Peyer's patch (tissue), 4 donors: Measurements from ENCODE around the gene POGLUT2. TPM values are rescaled to one million over a fixed set of nuclear protein-coding genes. Genes with fewer than 3 reads are reported as not detected.

Experiments
- DNase-seq, 3 donors: peaks; one replicate each; pipeline ENCODE4 v3.0.0-alpha.2; 2017 to 2019
- H3K27ac ChIP-seq, 4 donors: fragments of 200-600 bp; sonication (generic); one replicate each; pipeline ENCODE4 v1.5.1; 2016 to 2019
- H3K27me3 ChIP-seq, 2 donors: fragments of 200-600 bp; sonication (generic); one replicate each; pipeline ENCODE4 v1.5.1; 2019
- H3K36me3 ChIP-seq, 3 donors: fragments of 200-600 bp; sonication (generic); one replicate each; pipeline ENCODE4 v1.5.1; 2016 to 2019
- H3K4me1 ChIP-seq, 4 donors: fragments of 200-600 bp; sonication (generic); one replicate each; pipeline ENCODE4 v1.5.1; 2016 to 2019
- H3K4me3 ChIP-seq, 4 donors: fragments of 200-600 bp; sonication (generic); 1 replicate in 3 of 4; 2 replicates in 1 of 4; pipeline ENCODE4 v1.5.1; 2016 to 2019; ENCODE audit warnings: mild to moderate bottlenecking in 1 of 4
- H3K9me3 ChIP-seq, 4 donors: fragments of 200-600 bp; sonication (generic); one replicate each; pipeline ENCODE4 v1.5.1; 2016 to 2019; ENCODE audit warnings: mild to moderate bottlenecking in 1 of 4
- CTCF ChIP-seq, 6 experiments: fragments of 450-650 bp in 4 of 6; fragments of 200-600 bp in 2 of 6; sonication (generic) in 1 of 6; IDR thresholded peaks; one replicate each; pipeline ENCODE4 v1.5.1; 2017 to 2019; ENCODE audit warnings: antibody characterized with exemption in 6 of 6, mild to moderate bottlenecking in 3 of 6, moderate library complexity in 1 of 6
- POLR2A ChIP-seq, 2 donors: fragments of 450-650 bp; IDR thresholded peaks; one replicate each; pipeline ENCODE4 v1.5.1; 2017; ENCODE audit warnings: antibody characterized with exemption in 2 of 2, mild to moderate bottlenecking in 2 of 2, moderate library complexity in 2 of 2
- total RNA-seq, 4 donors: library from RNA; depleted of rRNA; stranded (reverse); fragments of >200 nt; gene quantifications; one replicate each; pipeline ENCODE4 v1.1.0, GENCODE V29; 2016

Gene POGLUT2
- total RNA-seq, 4 donors from 2014 or later, result 0.70 to 2.4 (median 1.5) TPM; not detected in 1

- TF ChIP-seq POLR2A (IDR thresholded peaks at IDR 0.05), result no peak
- no peak for DNase-seq
- H3K9me3 ChIP-seq, result no peaks in the 10 kb centered on the region
Observed at GRCh38 chr13:102805680-102806079, 6.9 kb upstream of the POGLUT2 start.

GRCh38 chr13:102800145-102801041 lies 1.6 kb upstream of the POGLUT2 start:
- no peaks in the 10 kb centered on the region for H3K9me3 ChIP-seq
- peak overlapping the region; percentile 71 to 86 (median 77) for H3K27ac ChIP-seq
- H3K4me3 ChIP-seq, result peak overlapping the region; percentile 60 to 87 (median 82)
- peak; percentile 71 to 92 (median 90) for DNase-seq
- TF ChIP-seq CTCF (IDR thresholded peaks at IDR 0.05) (peak; percentile 13 to 81 (median 74)), POLR2A (IDR thresholded peaks at IDR 0.05) (no peak)
- H3K4me1 ChIP-seq, result peaks cover 0 to 14% (median 0%) of the 10 kb centered on the region in 4 donors
- H3K36me3 ChIP-seq, result no peaks in the 10 kb centered on the region
- H3K27me3 ChIP-seq, result no peaks in the 10 kb centered on the region

More at GRCh38 chr13:102805680-102806079, 6.9 kb upstream of the POGLUT2 start:
- Histone ChIP-seq H3K4me3 (no peak overlapping the region), H3K27me3 (no peaks in the 10 kb centered on the region), H3K4me1 (peaks cover 0 to 14% (median 0%) of the 10 kb centered on the region in 4 donors), H3K36me3 (peaks cover 0 to under 1% (median 0%) of the 10 kb centered on the region in 3 donors), H3K27ac (no peak overlapping the region)

- DNase-seq, result peak in 1 of 3 donors; percentile 66
- TF ChIP-seq CTCF (IDR thresholded peaks at IDR 0.05) (no peak), POLR2A (IDR thresholded peaks at IDR 0.05) (no peak)
- peaks cover 0 to 14% (median 0%) of the 10 kb centered on the region in 4 donors for H3K4me1 ChIP-seq
- H3K36me3 ChIP-seq, result no peaks in the 10 kb centered on the region
- peak overlapping the region; percentile 60 to 87 (median 82) for H3K4me3 ChIP-seq
- no peaks in the 10 kb centered on the region for H3K9me3 ChIP-seq
- peak overlapping the region; percentile 71 to 86 (median 77) for H3K27ac ChIP-seq
- H3K27me3 ChIP-seq, result no peaks in the 10 kb centered on the region
Observed at GRCh38 chr13:102799426-102800144, 809 bp upstream of the POGLUT2 start.

- H3K4me1 ChIP-seq, result no peaks in the 10 kb centered on the region
- no peak for TF ChIP-seq CTCF (IDR thresholded peaks at IDR 0.05)
- no peak for TF ChIP-seq POLR2A (IDR thresholded peaks at IDR 0.05)
- H3K36me3 ChIP-seq, result peaks cover 0 to 4% (median 0%) of the 10 kb centered on the region in 3 donors
- DNase-seq, result no peak
- H3K9me3 ChIP-seq, result no peaks in the 10 kb centered on the region
- no peak overlapping the region for H3K27ac ChIP-seq
- no peaks in the 10 kb centered on the region for H3K27me3 ChIP-seq
- H3K4me3 ChIP-seq, result no peak overlapping the region
Observed at GRCh38 chr13:102793611-102794355, 5.0 kb downstream of the POGLUT2 start.

GRCh38 chr13:102792396-102792795 lies 6.4 kb downstream of the POGLUT2 start:
- no peak for TF ChIP-seq CTCF (IDR thresholded peaks at IDR 0.05)
- TF ChIP-seq POLR2A (IDR thresholded peaks at IDR 0.05), result no peak
- peaks cover 0 to 9% (median 0%) of the 10 kb centered on the region in 3 donors for H3K36me3 ChIP-seq
- H3K27ac ChIP-seq, result no peak overlapping the region
- H3K9me3 ChIP-seq, result no peaks in the 10 kb centered on the region
- DNase-seq, result no peak
- H3K4me1 ChIP-seq, result no peaks in the 10 kb centered on the region
- no peak overlapping the region for H3K4me3 ChIP-seq
- no peaks in the 10 kb centered on the region for H3K27me3 ChIP-seq
